Trophoblast cell (in vitro differentiated cells and primary cell): ENCODE data around the gene LRRC41.
"Not testable (repeated sequence)": the region's sequence is repeated elsewhere in the genome, so short reads cannot be mapped to it uniquely, and the experiment has no call there.

ENCODE experiments used
- DNase-seq, 2 donors: peaks; one replicate each; pipeline ENCODE4 v3.0.0-alpha.2; 2016
- H2AFZ ChIP-seq: 2 replicates; pipeline ENCODE4 v1.6.1; 2013; ENCODE audit warnings: low read length, moderate library complexity, mild to moderate bottlenecking; ENCODE audit not compliant: insufficient read depth, poor library complexity
- H2AK5ac ChIP-seq: 2 replicates; pipeline ENCODE4 v1.6.1; 2013; ENCODE audit warnings: mild to moderate bottlenecking, low read length
- H2BK120ac ChIP-seq: 2 replicates; pipeline ENCODE4 v1.6.1; 2013; ENCODE audit warnings: low read length, mild to moderate bottlenecking, moderate library complexity; ENCODE audit not compliant: insufficient read depth, poor library complexity
- H2BK12ac ChIP-seq: 2 replicates; pipeline ENCODE4 v1.6.1; 2013; ENCODE audit warnings: mild to moderate bottlenecking, low read length, moderate library complexity
- H2BK5ac ChIP-seq: 2 replicates; pipeline ENCODE4 v1.6.1; 2013; ENCODE audit warnings: low read length, low read depth, moderate library complexity, mild to moderate bottlenecking; ENCODE audit not compliant: poor library complexity
- H3K14ac ChIP-seq: 2 replicates; pipeline ENCODE4 v1.6.1; 2013; ENCODE audit warnings: mild to moderate bottlenecking, low read length
- H3K18ac ChIP-seq: 2 replicates; pipeline ENCODE4 v1.6.1; 2013; ENCODE audit warnings: mild to moderate bottlenecking, low read length
- H3K23ac ChIP-seq: 2 replicates; pipeline ENCODE4 v1.6.1; 2013; ENCODE audit warnings: low read length
- H3K27ac ChIP-seq: 2 replicates; pipeline ENCODE4 v1.5.1; 2013; ENCODE audit warnings: low read depth, mild to moderate bottlenecking, inconsistent platforms, low read length, moderate library complexity
- H3K27me3 ChIP-seq: 2 replicates; pipeline ENCODE4 v1.6.1; 2013; ENCODE audit warnings: inconsistent platforms, mild to moderate bottlenecking, low read length, moderate library complexity; ENCODE audit not compliant: insufficient read depth
- H3K36me3 ChIP-seq, 2 experiments: 1 replicate in 1 of 2; 2 replicates in 1 of 2; pipeline ENCODE4 v1.6.1; 2013; ENCODE audit warnings: low read length in 2 of 2, mild to moderate bottlenecking in 2 of 2, moderate library complexity in 1 of 2; ENCODE audit not compliant: insufficient read depth in 2 of 2, control insufficient read depth in 1 of 2
- H3K4ac ChIP-seq: 2 replicates; pipeline ENCODE4 v1.6.1; 2013; ENCODE audit warnings: low read depth, mild to moderate bottlenecking, low read length, moderate library complexity
- H3K4me1 ChIP-seq, 2 experiments: 1 replicate in 1 of 2; 2 replicates in 1 of 2; pipeline ENCODE4 v1.6.1; 2013; ENCODE audit warnings: low read length in 2 of 2, mild to moderate bottlenecking in 2 of 2, moderate library complexity in 1 of 2; ENCODE audit not compliant: insufficient read depth in 2 of 2, control insufficient read depth in 1 of 2
- H3K4me2 ChIP-seq: 2 replicates; pipeline ENCODE4 v1.6.1; 2013; ENCODE audit warnings: inconsistent platforms, mild to moderate bottlenecking, low read length, moderate library complexity
- H3K4me3 ChIP-seq: 2 replicates; pipeline ENCODE4 v1.5.1; 2013; ENCODE audit warnings: mild to moderate bottlenecking, low read depth, low read length, inconsistent platforms
- H3K79me1 ChIP-seq: one replicate; pipeline ENCODE4 v1.6.1; 2013; ENCODE audit warnings: low read length
- H3K79me2 ChIP-seq: 2 replicates; pipeline ENCODE4 v1.6.1; 2013; ENCODE audit warnings: low read length, mild to moderate bottlenecking; ENCODE audit not compliant: control insufficient read depth, insufficient read depth, poor library complexity
- H3K9ac ChIP-seq: 2 replicates; pipeline ENCODE4 v1.6.1; 2013; ENCODE audit warnings: mild to moderate bottlenecking, low read length
- H3K9me3 ChIP-seq: 2 replicates; pipeline ENCODE4 v1.6.1; 2013; ENCODE audit warnings: low read depth, mild to moderate bottlenecking, control low read depth, inconsistent platforms, low read length; ENCODE audit not compliant: insufficient read depth
- H4K12ac ChIP-seq: 2 replicates; pipeline ENCODE4 v1.6.1; 2013; ENCODE audit warnings: low read depth, mild to moderate bottlenecking, low read length, moderate library complexity
- H4K8ac ChIP-seq: 2 replicates; pipeline ENCODE4 v1.6.1; 2013; ENCODE audit warnings: low read depth, mild to moderate bottlenecking, low read length, moderate library complexity
- H4K91ac ChIP-seq: one replicate; pipeline ENCODE4 v1.6.1; 2013; ENCODE audit warnings: low read depth, mild to moderate bottlenecking, low read length, moderate library complexity
- WGBS: extraction: QIAGEN DNeasy Blood & Tissue Kit; methylation state at CpG from one replicate; pipeline ENCODE4 v1.1.7; 2013; ENCODE audit warnings: missing lambda C conversion rate; ENCODE audit not compliant: insufficient read length, insufficient coverage; ENCODE audit errors: extremely low coverage; 5-methylcytosine and 5-hydroxymethylcytosine counted together

Gene LRRC41

GRCh38 chr1:46329807-46330206 lies 26.4 kb upstream of the LRRC41 start:
- not testable (repeated sequence) for H4K91ac ChIP-seq, H2AK5ac ChIP-seq, H3K4ac ChIP-seq, H2BK12ac ChIP-seq, DNase-seq, H3K79me2 ChIP-seq, H3K36me3 ChIP-seq, H2BK120ac ChIP-seq, H3K4me3 ChIP-seq, H3K79me1 ChIP-seq, H2AFZ ChIP-seq, H3K23ac ChIP-seq, H3K18ac ChIP-seq, H3K4me1 ChIP-seq, H4K12ac ChIP-seq, H3K14ac ChIP-seq, H3K27me3 ChIP-seq, H3K27ac ChIP-seq, H3K9me3 ChIP-seq, H3K4me2 ChIP-seq, H3K9ac ChIP-seq, H4K8ac ChIP-seq, H2BK5ac ChIP-seq
- no CpG with 5 or more reads among the region's 7 CpGs for WGBS

- H3K79me1 ChIP-seq, H3K27ac ChIP-seq, H3K4me1 ChIP-seq, H4K8ac ChIP-seq, H4K91ac ChIP-seq, H3K14ac ChIP-seq, H3K23ac ChIP-seq, H3K4me3 ChIP-seq, H3K79me2 ChIP-seq, H2BK12ac ChIP-seq, DNase-seq, H2BK5ac ChIP-seq, H2AFZ ChIP-seq, H3K4me2 ChIP-seq, H3K9ac ChIP-seq, H2BK120ac ChIP-seq, H2AK5ac ChIP-seq, H3K9me3 ChIP-seq, H3K36me3 ChIP-seq, H3K27me3 ChIP-seq, H3K4ac ChIP-seq, H3K18ac ChIP-seq, H4K12ac ChIP-seq: not testable (repeated sequence)
- no CpG with 5 or more reads among the region's 7 CpGs for WGBS
These were observed 24.8 kb upstream of the LRRC41 start for GRCh38 chr1:46328182-46328581.

- H3K9me3 ChIP-seq, H3K36me3 ChIP-seq, H2AK5ac ChIP-seq, H3K4me3 ChIP-seq, H4K8ac ChIP-seq, H3K27me3 ChIP-seq, H3K79me1 ChIP-seq, H4K91ac ChIP-seq, H3K14ac ChIP-seq, H3K79me2 ChIP-seq, DNase-seq, H3K27ac ChIP-seq, H2BK5ac ChIP-seq, H3K23ac ChIP-seq, H2BK120ac ChIP-seq, H3K18ac ChIP-seq, H3K4me2 ChIP-seq, H3K4ac ChIP-seq, H2BK12ac ChIP-seq, H3K4me1 ChIP-seq, H4K12ac ChIP-seq, H3K9ac ChIP-seq, H2AFZ ChIP-seq: not testable (repeated sequence)
- no CpG with 5 or more reads among the region's 11 CpGs for WGBS
These were observed 22.1 kb upstream of the LRRC41 start for GRCh38 chr1:46325285-46326076.

- not testable (repeated sequence) for H3K9me3 ChIP-seq, H3K79me1 ChIP-seq, H3K14ac ChIP-seq, H4K91ac ChIP-seq, H3K79me2 ChIP-seq, H3K4me2 ChIP-seq, H3K4ac ChIP-seq, H4K8ac ChIP-seq, DNase-seq, H3K27ac ChIP-seq, H3K27me3 ChIP-seq, H3K4me3 ChIP-seq, H2AK5ac ChIP-seq, H2BK5ac ChIP-seq, H2BK120ac ChIP-seq, H4K12ac ChIP-seq, H3K9ac ChIP-seq, H3K36me3 ChIP-seq, H3K18ac ChIP-seq, H2BK12ac ChIP-seq, H3K23ac ChIP-seq, H2AFZ ChIP-seq, H3K4me1 ChIP-seq
- no CpG with 5 or more reads among the region's 6 CpGs for WGBS
These were observed 18.8 kb upstream of the LRRC41 start for GRCh38 chr1:46322191-46322590.
